ENCODE results near the gene ZNF630. TPM values are rescaled to one million over a fixed set of nuclear protein-coding genes. Genes with fewer than 3 reads are reported as not detected.

Gene ZNF630
- total RNA-seq, 1 experiment from 2014 or later: 1.5 TPM

- Histone ChIP-seq H3K79me2 (ENCODE audit: insufficient read depth, low read length) (no peaks in the 10 kb centered on the region), H2AK5ac (ENCODE audit: insufficient read length, low read length) (no peak overlapping the region), H3K27ac (ENCODE audit: insufficient read length, low read depth, low read length) (no peak overlapping the region), H3K79me1 (ENCODE audit: insufficient read depth, low read depth, low read length, poor library complexity, severe bottlenecking) (no peaks in the 10 kb centered on the region), H3K27me3 (ENCODE audit: insufficient read depth, low read length) (no peaks in the 10 kb centered on the region), H3K56ac (ENCODE audit: insufficient read length, low read depth, low read length) (no peak overlapping the region), H3K14ac (ENCODE audit: insufficient read depth, low read length) (no peak overlapping the region), H3K23me2 (ENCODE audit: insufficient read length, low read depth, low read length, poor library complexity, severe bottlenecking) (no peaks in the 10 kb centered on the region), H3K18ac (ENCODE audit: insufficient read length, low read depth, low read length) (no peak overlapping the region), H2BK15ac (ENCODE audit: low read depth, low read length) (no peak overlapping the region), H2AFZ (ENCODE audit: low read length) (no peak overlapping the region), H2BK5ac (ENCODE audit: insufficient read length, low read length) (no peak overlapping the region), H3K4ac (ENCODE audit: low read depth, low read length) (no peak overlapping the region), H2BK120ac (ENCODE audit: low read depth, low read length, poor library complexity, severe bottlenecking) (no peak overlapping the region), H3K23ac (ENCODE audit: insufficient read length, low read depth, low read length) (no peak overlapping the region), H3K9ac (ENCODE audit: extremely low read depth, insufficient read length, low read length) (no peak overlapping the region), H2BK12ac (ENCODE audit: insufficient read length, low read depth, low read length) (no peak overlapping the region), H4K8ac (replicated peaks; ENCODE audit: insufficient read length, low read depth, low read length) (no peak overlapping the region), H3K4me1 (ENCODE audit: insufficient read depth, low read length) (no peaks in the 10 kb centered on the region), H4K20me1 (ENCODE audit: control insufficient read depth, insufficient read depth, insufficient read length) (no peaks in the 10 kb centered on the region), H4K91ac (ENCODE audit: insufficient read length, low read depth, low read length) (no peak overlapping the region), H3K4me2 (ENCODE audit: insufficient read depth, insufficient read length, low read length) (no peak overlapping the region), H3K9me3 (ENCODE audit: control insufficient read depth, low read depth, low read length) (peaks cover 33% of the 10 kb centered on the region), H3T11ph (ENCODE audit: low read length) (no peak overlapping the region), H2BK20ac (ENCODE audit: low read depth, low read length, poor library complexity, severe bottlenecking) (no peak overlapping the region), H4K5ac (ENCODE audit: insufficient read length, low read depth, low read length) (no peak overlapping the region)
- Mint-ChIP-seq H3K27ac (no peak overlapping the region), H3K36me3 (ENCODE audit: insufficient read depth in 1 of 3, low read depth in 3 of 3) (peaks cover 3 to 5% (median 4%) of the 10 kb centered on the region in 3 experiments; a peak in 3 of 7 replicates), H3K27me3 (ENCODE audit: low read depth) (no peaks in the 10 kb centered on the region; the same call in 1 of the 2 replicates), H3K9me3 (peaks cover 67 to 75% of the 10 kb centered on the region in 2 experiments), H3K4me1 (no peaks in the 10 kb centered on the region), H3K4me3 (no peak overlapping the region)
- no peak for DNase-seq
- TF ChIP-seq CTCF (conservative IDR thresholded peaks at IDR 0.05): no peak
- whole genome bisulfite sequencing (ENCODE audit: extremely low coverage, insufficient read length, low lambda C conversion rate): no CpG with 5 or more reads among the region's 6 CpGs
Measured at GRCh38 chrX:48102874-48103374, 31.5 kb upstream of the ZNF630 start.
